GM19351 (cell line): Measurements from ENCODE around the gene NUDT14.

ENCODE experiments used
- ATAC-seq: cut with Tn5 transposase; IDR thresholded peaks from one replicate; pipeline ENCODE4 v1.9.1; 2021; ENCODE audit warnings: mild to moderate bottlenecking, moderate library complexity; ENCODE audit not compliant: unreplicated experiment

Gene NUDT14

DNA sequence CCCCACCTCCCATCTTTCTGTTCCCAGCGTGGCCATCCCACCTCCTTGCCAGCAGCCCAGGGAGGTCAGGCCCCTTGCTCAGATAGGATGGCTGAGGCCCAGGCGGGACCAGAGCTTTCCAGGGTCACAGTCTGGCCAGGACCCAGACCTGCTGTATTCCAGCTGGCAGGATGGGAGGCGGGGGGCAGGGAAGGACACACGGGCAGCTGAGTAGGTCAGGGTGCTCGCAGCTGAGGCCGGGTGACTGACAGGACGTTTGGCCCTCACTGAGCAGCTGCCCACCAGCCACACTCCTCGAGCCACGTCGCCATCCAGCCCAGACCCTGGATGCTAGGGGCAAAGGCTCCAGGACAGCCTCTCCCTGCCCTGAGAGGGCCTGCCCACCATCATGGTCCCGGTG lies 4.0 kb downstream of the NUDT14 start:
- ATAC-seq, result no peak

- no peak for ATAC-seq
Observed at GRCh38 chr14:105176513-105176912, 4.6 kb downstream of the NUDT14 start.

GRCh38 chr14:105173901-105174894 lies 6.9 kb downstream of the NUDT14 start:
- ATAC-seq, result no peak

GRCh38 chr14:105173145-105173544 lies 8.0 kb downstream of the NUDT14 start:
- ATAC-seq, result no peak

- no peak for ATAC-seq
Observed at GRCh38 chr14:105172476-105172875, 8.6 kb downstream of the NUDT14 start.

GRCh38 chr14:105171004-105171673 lies 10.0 kb downstream of the NUDT14 start:
- ATAC-seq, result no peak

GRCh38 chr14:105169776-105170655 lies 11.1 kb downstream of the NUDT14 start:
- ATAC-seq, result no peak

- no peak for ATAC-seq
Observed at GRCh38 chr14:105168979-105169507, 12.1 kb downstream of the NUDT14 start.

DNA sequence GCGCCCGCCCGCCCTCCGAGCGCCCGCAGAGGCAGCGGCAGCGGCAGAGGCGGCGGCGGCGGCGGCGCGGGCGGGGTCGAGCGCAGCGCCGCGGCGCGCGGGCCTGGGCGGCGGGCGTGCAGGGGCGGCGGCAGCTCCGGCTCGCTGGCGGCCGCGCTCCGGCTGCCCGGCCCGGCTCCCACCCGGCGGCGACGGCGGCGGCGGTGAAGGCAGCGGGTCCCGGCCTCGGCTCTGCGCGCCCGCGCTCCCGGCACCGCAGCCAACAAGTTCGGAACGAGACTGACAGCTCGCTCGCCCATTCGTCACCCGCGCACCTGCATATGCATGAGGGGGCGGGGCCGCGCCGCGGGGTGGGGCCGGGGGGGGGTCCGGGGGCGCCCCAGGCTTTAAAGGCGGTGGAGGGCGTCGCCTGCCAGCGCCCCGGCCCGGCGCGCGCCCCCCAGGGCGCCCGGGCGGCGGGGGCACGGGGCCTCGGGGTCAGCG lies 12.6 kb downstream of the NUDT14 start, which contains the start of gene JAG2:
Gene JAG2 (minus strand): TSS at position 281 of the 483 bp plus-strand sequence. CDS start 356 bp downstream, outside the sequence.
- ATAC-seq, result no peak

- no peak for ATAC-seq
Observed at GRCh38 chr14:105168093-105168420, 13.1 kb downstream of the NUDT14 start.

DNA sequence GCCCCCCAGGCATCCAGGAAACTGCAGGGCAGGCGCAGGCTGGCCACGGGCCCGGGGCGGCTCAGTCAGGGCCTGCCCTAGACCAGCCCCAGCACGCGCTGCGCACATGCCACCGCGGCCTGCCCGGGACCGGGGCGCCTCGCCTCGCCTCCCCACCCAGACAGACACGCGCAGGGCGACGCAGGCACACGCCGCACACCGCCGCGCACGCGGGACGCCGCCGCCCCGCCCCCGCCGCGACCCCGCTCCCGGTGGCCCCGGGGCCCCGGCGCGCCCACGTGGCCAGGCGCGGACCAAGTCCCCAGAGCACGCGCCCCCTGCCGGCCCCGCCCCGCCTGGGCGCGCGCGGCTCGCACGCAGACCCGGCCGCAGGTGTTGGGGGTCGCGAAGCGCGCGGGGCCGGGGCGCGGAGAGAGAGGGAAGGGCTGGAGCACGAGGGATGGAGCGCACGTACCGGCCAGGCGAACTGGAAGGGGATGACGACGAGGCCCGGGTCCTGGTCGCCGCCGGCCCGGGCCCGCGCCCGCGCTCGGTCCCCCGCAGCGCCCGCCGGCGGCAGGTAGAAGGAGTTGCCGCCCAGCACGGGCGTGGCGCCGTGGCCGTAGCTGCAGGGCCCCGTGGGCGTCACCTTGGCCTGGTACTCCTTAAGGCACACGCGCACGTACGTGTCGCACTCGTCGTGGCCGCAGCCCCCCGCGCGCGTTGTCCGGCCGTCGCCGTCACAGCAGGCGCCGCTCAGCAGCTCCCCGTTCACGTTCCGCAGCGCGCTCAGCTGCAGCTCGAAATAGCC lies 13.6 kb downstream of the NUDT14 start:
- no peak for ATAC-seq

- ATAC-seq, result no peak
Observed at GRCh38 chr14:105166571-105167302, 14.4 kb downstream of the NUDT14 start.

GRCh38 chr14:105165761-105166485 lies 15.2 kb downstream of the NUDT14 start:
- no peak for ATAC-seq

GRCh38 chr14:105165134-105165704 lies 15.9 kb downstream of the NUDT14 start:
- no peak for ATAC-seq

GRCh38 chr14:105163040-105163742 lies 17.9 kb downstream of the NUDT14 start:
- ATAC-seq, result no peak

- ATAC-seq, result no peak
Observed at GRCh38 chr14:105162669-105162979, 18.5 kb downstream of the NUDT14 start.

- ATAC-seq, result no peak
Observed at GRCh38 chr14:105161964-105162668, 19.0 kb downstream of the NUDT14 start.
